ENCODE measurements around the gene TRPV3.

The TRPV3 gene

GRCh38 chr17:3526971-3527370, 30.6 kb downstream of the TRPV3 start (continued):
- TF ChIP-seq, protein P1, sequence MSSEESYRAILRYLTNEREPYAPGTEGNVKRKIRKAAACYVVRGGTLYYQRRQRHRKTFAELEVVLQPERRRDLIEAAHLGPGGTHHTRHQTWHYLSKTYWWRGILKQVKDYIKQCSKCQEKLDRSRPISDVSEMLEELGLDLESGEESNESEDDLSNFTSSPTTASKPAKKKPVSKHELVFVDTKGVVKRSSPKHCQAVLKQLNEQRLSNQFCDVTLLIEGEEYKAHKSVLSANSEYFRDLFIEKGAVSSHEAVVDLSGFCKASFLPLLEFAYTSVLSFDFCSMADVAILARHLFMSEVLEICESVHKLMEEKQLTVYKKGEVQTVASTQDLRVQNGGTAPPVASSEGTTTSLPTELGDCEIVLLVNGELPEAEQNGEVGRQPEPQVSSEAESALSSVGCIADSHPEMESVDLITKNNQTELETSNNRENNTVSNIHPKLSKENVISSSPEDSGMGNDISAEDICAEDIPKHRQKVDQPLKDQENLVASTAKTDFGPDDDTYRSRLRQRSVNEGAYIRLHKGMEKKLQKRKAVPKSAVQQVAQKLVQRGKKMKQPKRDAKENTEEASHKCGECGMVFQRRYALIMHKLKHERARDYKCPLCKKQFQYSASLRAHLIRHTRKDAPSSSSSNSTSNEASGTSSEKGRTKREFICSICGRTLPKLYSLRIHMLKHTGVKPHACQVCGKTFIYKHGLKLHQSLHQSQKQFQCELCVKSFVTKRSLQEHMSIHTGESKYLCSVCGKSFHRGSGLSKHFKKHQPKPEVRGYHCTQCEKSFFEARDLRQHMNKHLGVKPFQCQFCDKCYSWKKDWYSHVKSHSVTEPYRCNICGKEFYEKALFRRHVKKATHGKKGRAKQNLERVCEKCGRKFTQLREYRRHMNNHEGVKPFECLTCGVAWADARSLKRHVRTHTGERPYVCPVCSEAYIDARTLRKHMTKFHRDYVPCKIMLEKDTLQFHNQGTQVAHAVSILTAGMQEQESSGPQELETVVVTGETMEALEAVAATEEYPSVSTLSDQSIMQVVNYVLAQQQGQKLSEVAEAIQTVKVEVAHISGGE (tag by site-specific recombination; conservative IDR thresholded peaks at IDR 0.05; ENCODE audit: low read depth): no peak
- TF ChIP-seq GFI1B (tag by site-specific recombination; IDR thresholded peaks at IDR 0.05): no peak
- TF ChIP-seq, protein P2, sequence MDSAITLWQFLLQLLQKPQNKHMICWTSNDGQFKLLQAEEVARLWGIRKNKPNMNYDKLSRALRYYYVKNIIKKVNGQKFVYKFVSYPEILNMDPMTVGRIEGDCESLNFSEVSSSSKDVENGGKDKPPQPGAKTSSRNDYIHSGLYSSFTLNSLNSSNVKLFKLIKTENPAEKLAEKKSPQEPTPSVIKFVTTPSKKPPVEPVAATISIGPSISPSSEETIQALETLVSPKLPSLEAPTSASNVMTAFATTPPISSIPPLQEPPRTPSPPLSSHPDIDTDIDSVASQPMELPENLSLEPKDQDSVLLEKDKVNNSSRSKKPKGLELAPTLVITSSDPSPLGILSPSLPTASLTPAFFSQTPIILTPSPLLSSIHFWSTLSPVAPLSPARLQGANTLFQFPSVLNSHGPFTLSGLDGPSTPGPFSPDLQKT (IDR thresholded peaks at IDR 0.05; ENCODE audit: borderline replicate concordance, low read depth, low read length): no peak
- TF ChIP-seq ZNF513 (tag by site-specific recombination; IDR thresholded peaks at IDR 0.05): no peak

- ChIA-PET CTCF (interaction anchor here (0.7 to 1.0 kb wide), 3 partner anchors 9 to 121 kb away, joined by 3 to 5 read pairs (median 4); no protein-coding TSS in a partner anchor), POLR2A (no interaction called here)
- H3K27ac ChIP-seq (ENCODE audit: extremely low read depth, low read depth, low read length): no peak overlapping the region
- no peaks in the 10 kb centered on the region for H3K4me1 ChIP-seq (ENCODE audit: control insufficient read depth, insufficient read depth, low read length)
- H3K36me3 ChIP-seq (ENCODE audit: control insufficient read depth in 2 of 2, insufficient read depth in 1 of 2, low read length in 2 of 2): no peaks in the 10 kb centered on the region
- no peak overlapping the region for H3K4me3 ChIP-seq (ENCODE audit: low read depth, low read length)
- no peaks in the 10 kb centered on the region for H3K9me3 ChIP-seq (ENCODE audit: control insufficient read depth, insufficient read depth, low read depth, low read length)
- no peak for TF ChIP-seq ZNF791 (tag by site-specific recombination; IDR thresholded peaks at IDR 0.05)
- TF ChIP-seq, protein P3, sequence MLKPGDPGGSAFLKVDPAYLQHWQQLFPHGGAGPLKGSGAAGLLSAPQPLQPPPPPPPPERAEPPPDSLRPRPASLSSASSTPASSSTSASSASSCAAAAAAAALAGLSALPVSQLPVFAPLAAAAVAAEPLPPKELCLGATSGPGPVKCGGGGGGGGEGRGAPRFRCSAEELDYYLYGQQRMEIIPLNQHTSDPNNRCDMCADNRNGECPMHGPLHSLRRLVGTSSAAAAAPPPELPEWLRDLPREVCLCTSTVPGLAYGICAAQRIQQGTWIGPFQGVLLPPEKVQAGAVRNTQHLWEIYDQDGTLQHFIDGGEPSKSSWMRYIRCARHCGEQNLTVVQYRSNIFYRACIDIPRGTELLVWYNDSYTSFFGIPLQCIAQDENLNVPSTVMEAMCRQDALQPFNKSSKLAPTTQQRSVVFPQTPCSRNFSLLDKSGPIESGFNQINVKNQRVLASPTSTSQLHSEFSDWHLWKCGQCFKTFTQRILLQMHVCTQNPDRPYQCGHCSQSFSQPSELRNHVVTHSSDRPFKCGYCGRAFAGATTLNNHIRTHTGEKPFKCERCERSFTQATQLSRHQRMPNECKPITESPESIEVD (tag by site-specific recombination; IDR thresholded peaks at IDR 0.05): no peak
- no peak for TF ChIP-seq ZNF529 (tag by site-specific recombination; IDR thresholded peaks at IDR 0.05; ENCODE audit: insufficient replicate concordance)
- TF ChIP-seq ZNF248 (tag by site-specific recombination; IDR thresholded peaks at IDR 0.05): no peak
- no peak for TF ChIP-seq ZBTB10 (tag by site-specific recombination; IDR thresholded peaks at IDR 0.05)
- TF ChIP-seq REPIN1 (tag by site-specific recombination; IDR thresholded peaks at IDR 0.05; ENCODE audit: low read depth): no peak
- no peak for TF ChIP-seq ZNF776 (tag by site-specific recombination; IDR thresholded peaks at IDR 0.05; ENCODE audit: borderline replicate concordance)
- TF ChIP-seq KLF7 (tag by site-specific recombination; IDR thresholded peaks at IDR 0.05; ENCODE audit: borderline replicate concordance): no peak
- TF ChIP-seq ZBTB1 (tag by site-specific recombination; IDR thresholded peaks at IDR 0.05): no peak
- TF ChIP-seq ZNF555 (tag by site-specific recombination; conservative IDR thresholded peaks at IDR 0.05): no peak
- TF ChIP-seq ZNF623 (tag by site-specific recombination; IDR thresholded peaks at IDR 0.05): no peak
- no peak for TF ChIP-seq KLF17 (tag by site-specific recombination; IDR thresholded peaks at IDR 0.05)
- TF ChIP-seq, protein P4, sequence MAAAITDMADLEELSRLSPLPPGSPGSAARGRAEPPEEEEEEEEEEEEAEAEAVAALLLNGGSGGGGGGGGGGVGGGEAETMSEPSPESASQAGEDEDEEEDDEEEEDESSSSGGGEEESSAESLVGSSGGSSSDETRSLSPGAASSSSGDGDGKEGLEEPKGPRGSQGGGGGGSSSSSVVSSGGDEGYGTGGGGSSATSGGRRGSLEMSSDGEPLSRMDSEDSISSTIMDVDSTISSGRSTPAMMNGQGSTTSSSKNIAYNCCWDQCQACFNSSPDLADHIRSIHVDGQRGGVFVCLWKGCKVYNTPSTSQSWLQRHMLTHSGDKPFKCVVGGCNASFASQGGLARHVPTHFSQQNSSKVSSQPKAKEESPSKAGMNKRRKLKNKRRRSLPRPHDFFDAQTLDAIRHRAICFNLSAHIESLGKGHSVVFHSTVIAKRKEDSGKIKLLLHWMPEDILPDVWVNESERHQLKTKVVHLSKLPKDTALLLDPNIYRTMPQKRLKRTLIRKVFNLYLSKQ (tag by site-specific recombination; IDR thresholded peaks at IDR 0.05; ENCODE audit: borderline replicate concordance): no peak
- TF ChIP-seq ZNF639 (tag by site-specific recombination; IDR thresholded peaks at IDR 0.05): no peak
- TF ChIP-seq ZNF404 (tag by site-specific recombination; IDR thresholded peaks at IDR 0.05): no peak
- TF ChIP-seq ZNF114 (tag by site-specific recombination; IDR thresholded peaks at IDR 0.05): no peak
- no peak for TF ChIP-seq GLIS1 (tag by site-specific recombination; IDR thresholded peaks at IDR 0.05)
- no peak for TF ChIP-seq ZBTB7A (tag by site-specific recombination; IDR thresholded peaks at IDR 0.05; ENCODE audit: low read depth)
Measured at GRCh38 chr17:3526491-3526890, 31.1 kb downstream of the TRPV3 start.

All from HEK293 (cell line).